GM18507 (cell line): ENCODE measurements around the gene OGFOD3.
"Not testable (repeated sequence)": the region's sequence is repeated elsewhere in the genome, so short reads cannot be mapped to it uniquely, and the experiment has no call there.

Source experiments
- DNase-seq: peaks from one replicate; pipeline ENCODE4 v3.0.0; 2011; ENCODE audit warnings: low read depth; ENCODE audit not compliant: insufficient read length; ENCODE audit errors: extremely low spot score
- FAIRE-seq: peaks from 2 replicates; lab custom pipeline; 2011; peaks lifted over from hg19 to GRCh38; lab: Jason Lieb, UNC

The OGFOD3 gene, protein sequence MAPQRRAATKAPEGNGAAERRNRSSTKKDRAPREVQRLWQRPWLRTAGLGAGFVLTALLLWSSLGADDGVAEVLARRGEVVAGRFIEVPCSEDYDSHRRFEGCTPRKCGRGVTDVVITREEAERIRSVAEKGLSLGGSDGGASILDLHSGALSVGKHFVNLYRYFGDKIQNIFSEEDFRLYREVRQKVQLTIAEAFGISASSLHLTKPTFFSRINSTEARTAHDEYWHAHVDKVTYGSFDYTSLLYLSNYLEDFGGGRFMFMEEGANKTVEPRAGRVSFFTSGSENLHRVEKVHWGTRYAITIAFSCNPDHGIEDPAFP

DNA sequence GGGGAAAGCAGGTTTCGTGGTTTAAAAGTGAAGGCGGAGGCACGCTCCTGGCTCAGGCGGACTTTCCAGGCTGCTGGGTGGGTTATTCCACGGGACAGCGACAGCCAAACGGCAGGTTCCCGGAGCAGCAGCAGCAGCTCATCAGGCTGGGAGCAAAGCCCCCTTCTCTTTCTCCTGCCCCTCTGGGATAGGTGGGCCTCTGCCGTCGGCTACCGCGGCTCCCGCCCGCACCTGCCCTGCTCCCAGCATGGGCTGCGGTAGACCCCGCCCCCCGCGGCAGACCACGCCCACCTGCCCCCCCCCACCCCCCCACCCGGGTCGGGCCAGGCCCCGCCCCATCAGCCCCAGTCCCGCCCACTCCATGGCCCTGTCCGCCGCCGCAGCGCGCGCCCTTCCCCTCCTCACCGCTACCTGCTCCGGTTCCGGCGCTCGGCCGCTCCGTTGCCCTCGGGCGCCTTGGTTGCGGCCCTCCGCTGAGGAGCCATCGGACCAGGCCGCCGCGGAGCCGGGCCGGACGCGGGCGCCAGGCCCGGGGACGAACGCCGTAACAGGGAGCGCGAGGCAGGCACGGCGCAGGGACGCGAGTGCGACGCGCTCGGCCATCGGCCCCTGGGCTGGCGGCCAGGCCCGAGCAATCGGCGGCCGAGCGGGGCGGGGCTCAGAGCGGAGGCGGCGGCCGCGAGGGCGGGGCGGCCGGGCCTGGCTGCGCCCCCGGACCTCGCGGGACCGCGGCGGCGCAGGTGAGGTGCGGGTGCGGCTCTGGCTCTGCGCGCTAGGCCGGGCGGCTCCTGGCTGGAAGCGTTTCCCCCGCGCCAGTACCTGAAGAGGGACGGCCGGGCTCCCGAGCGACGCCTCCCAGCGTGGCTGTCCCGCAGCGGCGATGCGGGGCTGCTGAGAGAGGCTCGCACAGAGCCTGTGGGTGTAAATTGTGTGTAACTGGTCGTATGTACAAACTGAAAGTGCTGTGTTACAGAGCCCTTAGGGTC lies at the start of gene OGFOD3, which contains the start of gene HEXD:
Gene OGFOD3, minus strand, starts transcription at position 586 of the 986 bp plus-strand sequence. Its CDS starts 101 bp downstream, at position 485.
Gene HEXD, plus strand, starts transcription at position 347 of the 986 bp plus-strand sequence. CDS start 1,453 bp downstream, outside the sequence.
- FAIRE-seq: peak; percentile 51
- DNase-seq: peak; percentile 92

DNA sequence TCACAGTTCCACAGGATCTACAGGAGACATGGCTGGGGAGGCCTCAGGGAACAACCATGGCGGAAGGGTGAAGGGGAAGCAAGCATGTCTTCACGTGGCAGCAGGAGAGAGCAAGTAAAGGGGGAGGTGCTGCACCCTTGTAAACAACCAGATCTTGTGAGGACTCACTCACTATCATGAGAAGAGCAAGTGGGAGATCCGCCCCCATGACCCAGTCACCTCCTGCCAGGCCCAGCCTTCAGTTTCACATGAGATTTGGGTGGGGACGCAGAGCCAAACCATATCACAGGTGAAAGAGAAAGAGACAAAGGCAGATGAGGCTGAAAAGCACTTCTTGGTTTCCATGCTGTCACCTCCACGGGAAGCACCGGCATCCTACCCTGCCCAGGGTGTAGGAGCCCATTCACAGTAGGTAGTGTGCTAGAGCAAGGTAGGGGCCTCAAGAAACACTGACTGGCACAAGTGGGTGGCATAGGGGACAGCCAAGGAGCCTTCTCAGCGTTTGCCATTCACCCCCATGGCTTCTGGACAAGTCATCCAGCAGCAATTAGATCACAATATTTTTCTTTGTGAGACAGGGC lies 46.7 kb upstream of the OGFOD3 start:
- no peak for DNase-seq
- FAIRE-seq: no peak

DNA sequence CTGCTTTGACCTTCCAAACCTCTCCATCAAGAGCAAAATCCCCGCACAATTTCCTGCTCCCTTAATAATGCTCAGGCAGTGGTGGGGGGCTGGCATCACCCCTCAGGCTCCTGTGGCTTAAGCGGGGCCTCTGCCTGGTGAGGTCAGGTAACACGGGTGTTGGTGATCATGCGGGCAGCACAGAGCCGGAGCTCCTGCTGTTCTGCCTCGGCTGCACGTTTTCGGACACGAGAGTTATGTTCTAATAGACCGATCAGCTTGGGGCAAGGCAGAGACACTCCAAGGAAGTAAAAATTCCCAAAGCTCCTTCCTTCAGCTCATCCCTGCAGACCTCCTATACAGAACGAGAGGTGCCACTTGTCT lies 46.2 kb upstream of the OGFOD3 start:
- DNase-seq (no peak), FAIRE-seq (no peak)

DNA sequence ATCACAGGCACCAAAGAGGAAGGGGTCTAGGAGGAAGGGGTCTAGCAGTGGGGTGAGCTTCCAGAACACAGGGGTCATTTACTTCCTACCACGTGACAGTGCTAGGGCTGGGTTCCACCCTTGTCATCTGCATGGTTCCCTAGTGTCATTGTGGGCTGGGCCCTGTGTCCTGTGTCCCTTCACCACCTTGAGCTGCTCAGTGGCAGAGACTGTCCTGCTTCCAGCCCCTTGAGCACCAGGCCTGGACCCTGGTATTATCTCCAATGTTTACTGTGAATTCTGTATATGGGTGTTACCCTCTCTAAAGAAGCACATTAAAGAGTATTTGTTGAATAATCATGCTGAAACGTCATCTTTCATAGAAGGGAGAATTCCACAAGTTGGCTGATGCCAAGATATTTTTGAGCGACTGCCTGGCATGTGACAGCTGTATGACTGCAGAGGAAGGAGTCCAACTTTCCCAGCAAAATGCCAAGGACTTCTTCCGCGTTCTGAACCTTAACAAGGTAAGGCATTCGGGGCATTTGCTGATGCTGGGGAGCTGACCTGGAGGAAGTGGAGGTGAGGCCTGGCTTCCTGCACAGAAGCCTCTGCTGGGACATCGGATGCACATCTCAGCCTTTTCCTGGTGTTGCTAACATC lies 45.7 kb upstream of the OGFOD3 start:
- FAIRE-seq (no peak), DNase-seq (no peak)

DNA sequence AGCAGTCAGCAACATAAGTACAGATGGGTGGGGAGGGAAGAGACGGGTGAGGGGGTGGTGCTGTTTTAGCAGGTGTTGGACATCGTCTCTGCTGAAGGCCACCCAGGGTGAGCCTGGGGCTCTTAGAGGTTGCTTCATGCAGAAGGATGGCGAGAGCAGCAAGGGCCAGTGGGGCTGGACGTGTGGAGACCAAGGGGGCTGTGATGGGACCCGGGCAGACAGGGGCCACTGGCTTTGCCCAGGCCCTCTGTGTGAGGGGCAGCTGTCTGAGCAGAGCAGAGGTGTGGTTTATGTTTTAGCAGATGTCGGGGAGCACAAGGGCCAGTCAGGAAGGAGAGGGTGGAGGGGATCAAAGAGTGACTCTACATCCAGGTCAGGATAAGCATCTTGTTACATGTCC lies 45.0 kb upstream of the OGFOD3 start:
- DNase-seq (no peak), FAIRE-seq (no peak)

DNA sequence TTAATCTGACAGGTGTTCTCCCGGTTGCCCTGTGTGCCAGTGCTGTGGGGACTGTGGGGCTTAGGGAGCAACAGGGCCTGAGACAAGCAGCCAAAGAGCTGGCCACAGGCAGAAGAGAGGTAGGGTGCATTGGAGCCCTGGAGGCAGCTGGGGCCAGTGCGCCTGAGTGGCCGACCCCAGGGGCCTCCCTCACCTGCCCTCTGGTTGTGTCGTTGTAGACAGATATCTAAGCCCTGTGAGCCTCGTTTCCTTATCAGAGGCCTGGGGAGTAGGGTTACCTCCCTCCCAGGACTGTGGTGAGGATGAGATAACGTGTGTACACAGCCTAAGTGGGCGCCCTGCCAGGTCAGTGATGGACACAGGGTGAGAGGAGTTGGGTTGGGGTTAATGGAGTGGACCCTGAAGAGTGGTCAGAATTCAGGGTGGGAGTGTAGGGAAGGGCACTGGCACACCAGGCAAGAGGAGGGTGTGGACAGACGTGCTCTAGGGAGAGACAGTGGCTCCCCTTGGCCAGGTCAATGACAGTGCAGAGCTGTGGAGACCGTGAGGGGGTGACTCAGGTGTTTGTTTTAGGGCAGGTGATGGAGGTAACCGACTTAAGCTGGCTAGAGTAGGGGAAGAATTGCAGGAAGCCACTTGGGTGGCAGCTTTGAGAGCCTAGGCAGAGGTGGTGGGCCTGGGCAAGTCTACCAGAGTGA lies 43.6 kb upstream of the OGFOD3 start:
- FAIRE-seq: no peak
- no peak for DNase-seq

DNA sequence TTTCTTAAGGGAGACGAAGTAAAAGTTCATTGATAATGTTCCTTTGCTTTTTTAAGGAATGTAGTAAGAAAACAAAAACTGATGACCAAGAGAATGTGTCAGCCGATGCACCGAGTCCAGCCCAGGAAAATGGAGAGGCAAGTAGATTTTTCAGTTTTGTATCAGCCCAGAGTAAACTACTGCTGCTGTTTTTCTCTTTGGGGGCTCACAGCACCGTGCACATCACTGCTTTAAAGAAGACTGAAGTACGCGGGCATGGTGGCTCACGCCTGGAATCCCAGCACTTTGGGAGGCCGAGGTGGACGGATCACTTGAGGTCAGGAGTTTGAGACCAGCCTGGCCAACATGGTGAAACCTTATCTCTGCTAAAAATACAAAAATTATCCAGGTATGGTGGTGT lies 41.5 kb upstream of the OGFOD3 start:
- FAIRE-seq: not testable (repeated sequence)

DNA sequence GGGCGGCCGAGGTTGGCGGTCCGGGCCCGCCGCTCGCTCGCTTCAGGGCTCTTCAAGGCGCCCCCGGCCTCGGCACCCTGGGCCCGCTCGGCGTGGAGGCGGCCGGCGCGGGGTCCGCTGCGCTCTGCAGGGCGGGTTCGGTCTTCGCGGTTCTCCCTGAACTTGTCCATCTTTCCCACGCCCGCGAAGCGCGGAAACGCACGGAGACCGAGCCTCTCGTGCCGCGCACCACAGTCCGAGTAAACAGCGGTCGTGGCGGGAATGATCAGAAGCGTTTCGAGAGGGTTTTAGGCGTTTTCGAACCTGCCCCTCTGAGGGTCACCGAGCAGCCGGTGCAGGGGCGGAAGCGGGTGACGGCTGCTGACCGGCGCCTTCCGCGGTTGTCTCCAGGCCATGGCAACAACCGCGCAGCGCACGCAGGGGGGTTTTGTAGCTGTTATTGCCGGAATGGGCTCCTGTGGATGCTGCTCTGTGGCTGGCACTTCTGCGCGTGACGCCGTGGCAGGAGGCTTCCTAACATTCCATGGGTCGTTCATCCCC lies 40.6 kb upstream of the OGFOD3 start:
- no peak for DNase-seq
- no peak for FAIRE-seq

More for the DNA sequence above, 41.5 kb upstream of the OGFOD3 start:
- DNase-seq: not testable (repeated sequence)

DNA sequence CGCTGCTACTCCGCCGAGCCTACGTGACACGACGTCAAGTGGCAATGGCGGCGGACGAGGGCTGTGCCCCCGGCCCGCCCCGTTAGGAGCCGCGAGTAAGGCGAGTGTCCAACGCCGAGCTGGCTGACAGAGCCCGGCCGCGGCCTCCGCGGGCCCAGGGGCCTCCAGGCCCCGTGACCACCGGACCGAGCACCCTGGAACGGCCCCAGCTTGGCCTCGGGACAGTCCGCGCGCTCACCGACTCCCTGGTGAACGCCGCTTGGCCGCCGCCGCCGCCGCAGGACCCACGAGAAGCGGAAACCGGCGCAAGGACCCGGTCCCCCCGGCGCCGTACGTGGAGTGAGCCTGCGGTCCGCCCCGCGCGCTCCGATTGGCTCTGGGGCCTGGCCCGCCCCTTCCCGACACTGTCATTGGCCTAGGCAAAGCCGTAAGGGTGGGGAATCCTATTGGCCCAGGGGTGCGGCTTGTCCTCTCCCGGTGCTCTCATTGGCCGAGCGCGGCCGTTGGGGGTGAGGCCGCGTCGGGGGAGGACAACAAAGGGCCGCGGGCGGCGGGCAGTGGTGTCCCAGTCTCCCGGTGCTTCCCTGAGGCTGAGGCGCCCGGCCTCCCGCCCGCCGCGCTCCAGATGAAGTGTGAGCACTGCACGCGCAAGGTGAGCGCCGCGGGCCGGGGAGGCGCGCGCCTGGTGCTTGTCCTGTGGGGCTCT lies 39.9 kb upstream of the OGFOD3 start, which contains the start of gene NARF:
Gene NARF, plus strand, starts transcription at position 563 of the 706 bp plus-strand sequence. Its CDS starts 63 bp downstream, at position 626.
- DNase-seq: peak; percentile 98
- no peak for FAIRE-seq

DNA sequence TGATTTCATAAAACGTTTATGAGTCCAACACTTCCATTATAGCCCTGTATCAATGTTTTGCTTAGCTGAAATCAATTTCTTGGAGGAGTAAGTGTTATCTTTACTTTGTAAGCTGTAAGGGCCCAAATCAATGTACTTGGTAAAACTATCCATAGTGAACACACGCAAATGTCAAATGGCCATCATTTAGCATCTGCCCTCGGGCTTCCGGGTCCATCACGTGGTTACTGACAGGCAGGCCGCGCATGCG lies 39.5 kb upstream of the OGFOD3 start:
- peak; percentile 94 for FAIRE-seq
- no peak for DNase-seq

DNA sequence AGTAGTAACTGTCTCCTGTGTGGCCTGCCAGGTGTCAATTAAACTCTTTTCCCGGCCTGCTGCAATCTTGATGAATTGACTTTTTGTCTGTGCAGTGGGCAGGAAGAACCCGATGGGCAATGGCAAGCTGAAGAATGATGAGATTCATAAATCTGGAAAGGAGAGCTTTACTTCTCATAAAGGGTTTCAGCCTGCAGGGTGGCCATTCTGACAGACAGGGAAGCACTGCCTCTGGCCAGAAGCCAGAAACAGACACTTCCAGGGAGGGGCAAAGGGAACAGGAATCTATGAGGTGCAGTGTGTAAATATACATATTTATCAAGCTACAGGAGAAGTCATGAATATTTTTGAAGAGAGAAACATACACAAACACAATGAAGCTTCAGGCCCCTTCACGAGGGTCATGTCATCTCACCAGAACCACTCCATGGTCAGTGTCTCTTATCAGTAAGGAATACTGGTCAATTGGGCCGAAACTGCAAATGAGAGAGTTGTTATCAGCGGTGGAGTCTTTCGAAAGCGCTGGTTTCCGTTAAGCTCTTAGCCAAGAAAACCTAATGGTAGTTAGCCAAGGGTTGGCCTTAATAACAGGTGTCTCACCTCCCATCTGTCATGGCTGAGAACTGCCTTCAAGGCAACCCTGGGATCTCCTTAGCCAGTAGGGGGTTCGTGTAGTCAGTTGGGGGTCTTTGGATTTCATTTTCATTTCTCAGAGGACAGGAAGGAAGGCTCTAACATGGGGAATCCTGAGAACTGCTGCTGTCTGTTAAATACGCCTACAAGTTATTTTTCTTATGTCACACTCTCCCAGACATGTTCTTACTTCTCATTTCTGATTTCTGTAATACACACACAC lies 38.9 kb upstream of the OGFOD3 start:
- DNase-seq (no peak), FAIRE-seq (no peak)

DNA sequence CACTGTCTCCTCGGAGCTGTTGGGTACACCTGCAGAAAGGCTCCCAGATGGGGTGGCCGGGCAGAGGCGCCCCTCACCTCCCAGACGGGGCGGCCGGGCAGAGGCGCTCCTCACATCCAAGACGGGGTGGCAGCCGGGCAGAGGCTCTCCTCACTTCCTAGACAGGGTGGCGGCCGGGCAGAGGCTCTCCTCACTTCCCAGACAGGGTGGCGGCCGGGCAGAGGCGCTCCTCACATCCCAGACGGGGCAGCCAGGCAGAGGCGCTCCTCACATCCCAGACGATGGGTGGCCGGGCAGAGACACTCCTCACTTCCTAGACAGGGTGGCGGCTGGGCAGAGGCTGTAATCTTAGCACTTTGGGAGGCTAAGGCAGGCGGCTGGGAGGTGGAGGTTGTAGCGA lies 35.3 kb upstream of the OGFOD3 start:
- FAIRE-seq, DNase-seq: not testable (repeated sequence)

DNA sequence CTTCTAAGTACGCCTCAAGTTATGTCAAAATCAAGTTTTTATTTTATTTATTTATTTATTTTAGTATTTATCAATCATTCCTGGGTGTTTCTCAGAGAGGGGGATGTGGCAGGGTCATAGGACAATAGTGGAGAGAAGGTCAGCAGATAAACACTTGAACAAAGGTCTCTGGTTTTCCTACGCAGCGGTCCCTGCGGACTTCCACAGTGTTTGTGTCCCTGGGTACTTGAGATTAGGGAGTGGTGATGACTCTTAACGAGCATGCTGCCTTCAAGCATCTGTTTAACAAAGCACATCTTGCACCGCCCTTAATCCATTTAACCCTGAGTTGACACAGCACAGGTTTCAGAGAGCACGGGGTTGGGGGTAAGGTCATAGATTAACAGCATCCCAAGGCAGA lies 34.8 kb upstream of the OGFOD3 start:
- FAIRE-seq, DNase-seq: not testable (repeated sequence)

DNA sequence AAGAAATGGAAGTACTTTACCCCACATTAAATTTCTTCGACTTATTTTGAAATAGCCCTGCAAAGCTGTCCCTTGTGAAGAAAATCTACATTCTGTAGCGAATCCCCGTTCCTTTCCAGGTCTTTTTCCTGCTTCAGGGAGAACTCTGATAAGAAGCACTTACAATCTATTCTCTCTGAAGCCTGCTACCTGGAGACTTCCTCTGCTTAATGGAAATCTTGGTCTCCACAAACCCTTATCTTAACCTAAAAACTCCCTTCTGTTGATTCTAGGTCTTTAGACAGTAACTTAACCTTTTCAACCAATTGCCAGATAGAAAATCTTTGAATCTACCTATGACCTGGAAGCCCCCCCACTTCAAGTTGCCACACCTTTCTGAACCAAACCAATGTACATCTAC lies 33.8 kb upstream of the OGFOD3 start:
- no peak for DNase-seq

DNA sequence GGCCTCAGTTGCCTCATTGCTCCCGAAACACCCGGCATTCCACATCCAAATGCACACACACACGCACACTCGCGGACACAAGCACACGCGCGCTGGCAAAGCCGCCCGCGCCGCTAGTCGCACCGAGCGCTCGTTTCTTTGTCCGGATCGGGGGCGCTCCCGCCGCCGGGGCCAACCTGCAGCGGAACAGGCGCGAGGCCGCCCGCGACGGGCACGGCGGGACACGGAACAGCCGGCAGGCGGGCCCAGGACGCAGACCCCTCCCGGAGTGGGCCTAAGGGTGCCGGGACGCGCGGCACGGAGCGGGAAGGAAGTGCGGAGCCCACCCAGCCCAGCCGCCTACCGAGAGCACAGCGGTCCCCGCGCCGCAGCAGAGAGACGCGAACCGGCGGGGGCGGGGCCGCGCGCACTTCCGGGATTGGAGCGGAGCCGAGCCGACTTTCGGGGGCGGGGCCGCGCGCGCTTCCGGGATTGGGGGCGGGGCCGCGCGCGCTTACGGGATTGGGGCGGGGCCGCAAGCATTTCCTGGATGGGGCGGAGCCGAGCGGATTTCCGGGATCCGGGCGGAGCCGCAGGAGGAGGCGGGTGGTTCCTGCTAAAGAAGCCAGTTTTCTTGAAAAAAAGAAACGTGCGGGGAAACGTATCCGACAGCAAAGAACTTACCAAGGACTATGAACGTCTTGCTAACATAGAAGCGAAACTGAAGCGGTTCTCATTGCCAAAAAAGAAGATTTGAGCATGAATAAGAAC lies 32.1 kb upstream of the OGFOD3 start, which contains the start of gene CYBC1:
Gene CYBC1, minus strand, starts transcription at position 396 of the 750 bp plus-strand sequence. CDS start 1,498 bp downstream, outside the sequence.
- peak; percentile 64 for DNase-seq
- FAIRE-seq: peak; percentile 90

More for the DNA sequence above, 33.8 kb upstream of the OGFOD3 start:
- no peak for FAIRE-seq

DNA sequence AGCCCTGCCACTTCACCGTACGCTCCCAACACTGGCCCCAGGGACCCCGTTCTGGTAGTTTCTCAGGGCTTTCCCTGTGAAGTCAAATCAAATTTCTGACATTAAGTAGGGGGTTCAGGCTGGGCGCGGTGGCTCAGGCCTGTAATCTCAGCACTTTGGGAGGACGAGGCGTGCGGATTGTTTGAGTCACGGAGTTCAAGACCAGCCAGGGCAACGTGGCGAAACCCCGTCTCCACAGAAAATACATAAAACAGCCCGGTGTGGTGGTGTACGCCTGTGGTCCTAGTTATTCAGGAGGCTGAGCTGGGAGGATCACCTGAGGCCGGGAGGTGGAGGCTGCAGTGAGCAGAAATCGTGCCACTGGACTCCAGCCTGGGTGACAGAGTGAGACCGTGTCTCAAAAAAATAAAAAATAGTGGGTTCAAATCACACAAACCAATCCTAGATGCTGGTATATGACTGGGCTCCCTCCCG lies 31.5 kb upstream of the OGFOD3 start:
- DNase-seq (no peak), FAIRE-seq (no peak)
